ENCODE measurements around the gene SPTBN5.

Gene SPTBN5

GRCh38 chr15:41881920-41882688 is 11.7 kb downstream of the SPTBN5 start:
- no peak for DNase-seq

- no peak for DNase-seq
These were observed 12.3 kb downstream of the SPTBN5 start for GRCh38 chr15:41881550-41881919.

- no peak for DNase-seq
These were observed 12.8 kb downstream of the SPTBN5 start for GRCh38 chr15:41881086-41881485.

- DNase-seq = no peak
These were observed 13.5 kb downstream of the SPTBN5 start for GRCh38 chr15:41880156-41880877.

GRCh38 chr15:41879321-41879845 is 14.5 kb downstream of the SPTBN5 start:
- no peak for DNase-seq

- DNase-seq = no peak
These were observed 15.5 kb downstream of the SPTBN5 start for GRCh38 chr15:41878355-41878699.

GRCh38 chr15:41877631-41878354 is 16.1 kb downstream of the SPTBN5 start:
- DNase-seq = no peak

GRCh38 chr15:41876689-41877088 is 17.2 kb downstream of the SPTBN5 start:
- DNase-seq = no peak

GRCh38 chr15:41876007-41876406 is 17.8 kb downstream of the SPTBN5 start:
- no peak for DNase-seq

- DNase-seq = no peak
These were observed 19.1 kb downstream of the SPTBN5 start for GRCh38 chr15:41874736-41875135.

GRCh38 chr15:41873711-41874110 is 20.1 kb downstream of the SPTBN5 start:
- no peak for DNase-seq

GRCh38 chr15:41872166-41872747 is 21.6 kb downstream of the SPTBN5 start:
- no peak for DNase-seq

- no peak for DNase-seq
These were observed 22.5 kb downstream of the SPTBN5 start for GRCh38 chr15:41871175-41871905.

GRCh38 chr15:41870689-41871081 is 23.2 kb downstream of the SPTBN5 start:
- DNase-seq = no peak

GRCh38 chr15:41869770-41870688 is 23.8 kb downstream of the SPTBN5 start:
- no peak for DNase-seq

GRCh38 chr15:41868321-41868720 is 25.5 kb downstream of the SPTBN5 start:
- no peak for DNase-seq

GRCh38 chr15:41866872-41867579 is 26.8 kb downstream of the SPTBN5 start:
- DNase-seq = no peak

- no peak for DNase-seq
These were observed 27.6 kb downstream of the SPTBN5 start for GRCh38 chr15:41866263-41866703.

GRCh38 chr15:41865490-41866055 is 28.3 kb downstream of the SPTBN5 start:
- no peak for DNase-seq

GRCh38 chr15:41862515-41863116 is 31.2 kb downstream of the SPTBN5 start:
- no peak for DNase-seq
